Hematopoietic multipotent progenitor cell treated with erythropoietin and hydrocortisone succinate and interleukin-3 and kit ligand, for 17 days (in vitro differentiated cells): ENCODE data around the gene BTBD1.
A peak's percentile ranks its signal among the peaks of the same experiment; 100 is the strongest.

Experiments
- DNase-seq: peaks from one replicate; pipeline ENCODE4 v3.0.0-alpha.2; 2015; ENCODE audit warnings: low spot score

BTBD1 gene

DNA sequence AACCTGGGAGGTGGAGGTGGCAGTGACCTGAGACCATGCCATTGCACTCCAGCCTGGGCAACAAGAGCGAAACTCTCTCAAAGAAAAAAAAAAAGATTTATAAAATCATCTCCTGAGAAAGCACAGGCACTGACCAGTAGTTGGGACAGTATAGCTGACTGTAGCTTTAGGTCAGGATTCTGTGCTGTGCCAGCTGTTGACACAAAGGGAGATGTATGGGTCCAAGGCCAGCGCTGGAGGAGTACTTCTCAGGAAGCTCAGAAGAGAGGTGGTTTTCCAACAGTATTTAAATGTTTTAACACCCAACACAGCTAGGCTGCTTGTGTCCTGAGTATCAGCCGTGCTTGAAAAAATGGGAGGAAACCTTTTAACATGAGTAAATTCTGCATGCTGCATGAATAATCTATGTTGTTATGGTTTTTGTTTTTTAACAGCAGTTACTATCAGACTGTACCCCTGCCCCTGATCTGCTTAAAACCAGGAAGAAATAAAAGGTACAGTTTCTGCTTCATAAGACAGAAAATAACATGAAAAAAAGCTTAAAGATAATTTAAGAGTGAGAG, 74.5 kb downstream of the BTBD1 start:
- DNase-seq, result no peak

DNA sequence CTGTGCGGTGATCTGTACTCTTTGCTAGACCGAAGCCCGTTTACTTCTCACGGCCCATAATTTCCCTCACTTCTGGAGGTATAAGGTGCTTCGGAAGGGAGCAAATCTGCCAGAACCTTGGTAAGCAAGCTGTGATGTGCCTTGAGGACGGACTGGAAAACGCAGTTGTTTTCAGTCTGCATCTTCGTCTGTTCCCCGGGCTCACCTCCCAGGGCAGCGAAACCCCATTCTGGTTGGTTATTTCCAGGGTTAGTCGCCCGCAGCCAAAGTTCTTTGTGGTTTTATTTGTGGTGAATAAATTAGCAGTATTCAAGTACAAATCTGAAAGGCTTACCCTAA, 80.6 kb downstream of the BTBD1 start:
- no peak for DNase-seq

DNA sequence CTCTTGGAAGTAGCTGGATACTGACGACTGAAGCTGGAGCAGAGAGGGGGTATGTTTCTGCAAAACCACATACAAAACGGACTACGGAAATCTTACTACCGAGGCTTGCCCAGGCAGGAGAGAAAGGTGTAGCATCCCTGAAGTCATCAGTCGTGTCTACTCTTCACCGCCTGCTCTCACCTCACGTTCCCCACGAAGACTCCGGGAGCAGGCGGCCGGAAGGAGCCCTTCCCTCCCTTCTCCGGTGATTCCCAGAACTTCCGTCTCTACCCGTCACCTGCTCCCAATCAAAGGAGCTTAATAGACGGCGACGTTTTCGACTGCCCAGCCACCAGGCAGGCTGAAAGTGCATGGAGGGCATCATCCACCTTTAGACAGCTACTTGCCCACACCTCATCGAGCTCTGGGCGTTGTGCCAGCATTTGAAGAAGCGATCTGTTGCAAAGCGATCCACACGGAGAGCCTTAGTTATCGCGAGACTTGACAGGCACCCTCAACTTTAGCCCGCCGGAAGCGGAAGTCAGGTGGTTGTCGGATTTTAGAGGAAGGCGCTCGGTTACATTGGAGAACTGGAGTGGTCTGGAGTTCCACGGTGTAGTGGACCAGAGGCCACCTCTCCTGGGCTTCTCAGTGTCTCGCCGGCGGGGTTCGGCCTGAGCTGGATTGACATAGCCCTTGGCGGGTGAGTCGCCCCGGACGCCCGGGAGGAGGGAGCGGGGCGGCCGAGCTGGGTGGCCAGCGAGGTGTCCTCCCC, 81.2 kb downstream of the BTBD1 start, which contains the start of gene RAMAC:
TSS of gene RAMAC (plus strand) at position 523 of the 754 bp plus-strand sequence. CDS start 2,809 bp downstream, outside the sequence.
- DNase-seq, result peak; percentile 99

DNA sequence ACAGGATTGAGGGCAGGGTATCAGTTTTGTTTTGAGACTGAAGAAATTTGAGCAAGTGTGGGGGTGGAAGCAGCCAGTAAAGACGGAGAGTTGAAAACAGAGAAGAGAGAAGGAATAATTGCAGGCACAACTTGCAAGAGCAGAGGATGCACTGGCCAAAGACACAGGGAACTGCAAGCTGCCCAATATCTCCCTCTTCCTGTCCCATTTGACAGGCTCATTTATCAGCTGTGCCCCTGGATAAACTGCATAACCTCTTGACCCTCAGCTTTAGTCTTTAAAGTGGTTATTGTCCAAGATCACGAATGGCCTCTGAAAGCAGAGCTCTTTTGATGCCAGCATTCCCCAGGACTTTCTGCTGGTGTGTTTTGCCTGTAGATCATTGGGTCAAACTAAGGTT, 86.1 kb downstream of the BTBD1 start:
- DNase-seq, result no peak

DNA sequence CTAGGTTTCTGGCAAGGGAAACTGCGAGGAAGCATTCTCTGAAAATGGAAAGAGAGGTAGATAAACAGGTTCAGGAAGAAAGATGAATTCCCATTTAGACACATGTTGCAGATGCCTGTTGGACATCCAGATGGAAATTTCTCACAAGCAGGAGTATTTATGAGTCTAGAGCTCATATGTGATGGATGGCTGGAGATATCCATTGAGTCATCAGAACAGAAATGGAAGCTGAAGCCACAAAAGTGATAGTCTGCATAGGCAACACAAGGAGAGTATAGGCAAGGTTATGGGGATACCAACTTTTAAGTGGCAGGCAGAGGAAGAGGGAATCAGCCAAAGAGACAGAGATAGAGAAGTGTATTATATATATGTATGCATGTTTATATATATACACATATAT, 87.3 kb downstream of the BTBD1 start:
- no peak for DNase-seq

DNA sequence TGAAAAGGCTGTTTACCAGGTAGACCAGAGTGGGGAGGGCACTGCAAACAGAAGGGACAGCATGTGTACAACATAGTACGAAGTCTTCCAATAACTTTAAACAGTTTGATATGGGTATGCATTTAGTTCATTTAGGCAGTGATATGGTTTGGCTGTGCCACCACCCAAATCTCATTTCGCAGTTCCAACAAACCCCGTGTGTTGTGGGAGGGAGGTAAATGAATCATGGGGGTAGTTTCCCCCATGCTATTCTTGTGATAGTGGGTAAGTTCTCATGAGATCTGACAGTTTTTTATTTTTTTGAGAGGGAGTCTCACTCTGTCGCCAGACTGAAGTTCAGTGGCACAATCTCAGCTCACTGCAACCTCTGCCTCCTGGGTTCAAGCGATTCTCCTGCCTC, 88.6 kb downstream of the BTBD1 start:
- no peak for DNase-seq

DNA sequence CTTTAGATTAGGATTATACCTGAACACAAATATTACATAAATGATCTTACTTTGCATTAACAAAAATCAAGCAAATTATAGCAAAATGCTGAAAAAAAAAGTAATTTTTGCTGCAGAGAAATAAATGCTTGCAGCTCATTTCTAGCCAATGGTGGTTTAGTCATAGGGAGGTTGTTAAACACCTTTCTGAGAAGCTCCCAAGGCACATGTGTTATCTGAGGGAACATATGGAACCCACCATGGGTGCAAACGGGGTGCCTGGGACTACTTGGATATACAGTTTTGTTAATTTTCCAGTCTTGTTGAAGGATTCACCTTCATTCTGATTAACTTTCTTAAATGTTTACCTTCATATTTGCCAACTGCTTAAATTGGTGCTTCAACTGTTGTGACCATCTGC, 90.0 kb downstream of the BTBD1 start:
- no peak for DNase-seq

DNA sequence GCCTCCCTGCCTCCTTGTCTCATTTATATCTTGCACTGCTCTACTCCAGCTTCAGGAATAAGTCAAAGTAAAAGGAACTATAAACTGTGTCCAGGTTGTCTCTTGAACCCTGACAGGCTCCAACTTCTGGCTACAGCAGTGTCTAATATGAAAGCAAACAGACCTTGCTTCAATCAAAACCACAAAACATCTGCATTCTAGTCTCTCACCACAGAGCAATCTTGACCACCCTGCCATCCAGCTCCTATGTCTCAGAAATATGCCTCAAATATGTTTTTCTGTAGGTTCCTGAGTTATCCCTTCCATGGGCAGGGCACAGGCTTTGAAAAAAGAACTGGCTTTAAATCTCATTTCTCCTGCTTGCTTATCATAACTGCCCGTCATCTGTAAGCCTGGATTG, 94.1 kb downstream of the BTBD1 start:
- no peak for DNase-seq

DNA sequence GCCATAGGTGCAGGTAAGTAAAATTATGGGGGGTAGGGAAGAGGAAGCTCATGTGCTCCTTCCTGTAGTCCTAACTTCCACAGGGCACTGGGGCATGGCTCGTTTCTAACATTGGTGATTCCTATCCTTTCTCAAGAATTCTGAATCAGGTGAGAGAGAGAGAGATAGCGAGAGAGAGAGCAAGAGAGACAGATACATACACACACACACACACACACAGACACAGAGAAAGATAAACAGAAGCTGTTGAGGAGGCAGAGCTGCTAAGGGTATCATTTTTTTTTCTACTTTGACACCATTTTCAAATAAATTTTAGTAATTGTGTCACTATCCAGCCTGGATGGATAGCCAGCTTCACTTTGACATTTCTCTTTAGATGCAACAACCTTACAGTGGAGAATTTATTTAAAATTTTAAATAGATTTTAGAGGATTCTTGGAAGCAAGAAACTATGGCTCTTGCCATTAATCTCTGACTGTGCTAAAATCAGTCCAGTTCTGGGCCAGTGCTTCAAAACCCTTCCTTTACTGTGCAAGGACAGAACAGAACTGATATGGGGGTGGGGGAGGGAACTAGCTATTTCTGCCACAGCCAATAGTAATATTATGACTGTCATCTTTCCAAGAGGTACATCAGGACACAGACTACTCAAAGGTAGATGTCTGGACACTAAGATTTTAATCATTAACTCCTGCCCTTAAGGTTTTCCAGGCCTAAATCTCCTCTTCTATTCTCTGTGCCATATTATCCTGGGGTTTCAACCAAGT, 95.7 kb downstream of the BTBD1 start:
- DNase-seq, result no peak

DNA sequence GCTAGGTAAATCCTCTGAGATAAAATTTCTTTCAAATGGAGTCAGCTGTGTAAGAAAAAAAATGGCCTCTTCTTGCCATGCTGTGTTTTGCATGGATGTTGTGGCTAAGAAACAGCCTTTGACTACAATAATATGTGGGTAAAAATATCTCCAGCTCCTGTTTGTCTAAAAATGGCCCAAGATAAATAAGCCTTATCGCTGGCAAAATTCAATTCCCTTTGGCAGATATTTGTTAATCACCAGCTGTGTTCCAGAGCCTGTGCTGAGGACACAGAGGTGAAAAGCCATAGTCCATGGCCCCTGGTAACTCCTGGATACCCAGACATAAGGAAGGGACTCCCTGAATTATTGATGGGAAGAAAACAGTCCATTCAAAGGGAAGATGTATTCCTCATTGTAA, 96.4 kb downstream of the BTBD1 start:
- no peak for DNase-seq

DNA sequence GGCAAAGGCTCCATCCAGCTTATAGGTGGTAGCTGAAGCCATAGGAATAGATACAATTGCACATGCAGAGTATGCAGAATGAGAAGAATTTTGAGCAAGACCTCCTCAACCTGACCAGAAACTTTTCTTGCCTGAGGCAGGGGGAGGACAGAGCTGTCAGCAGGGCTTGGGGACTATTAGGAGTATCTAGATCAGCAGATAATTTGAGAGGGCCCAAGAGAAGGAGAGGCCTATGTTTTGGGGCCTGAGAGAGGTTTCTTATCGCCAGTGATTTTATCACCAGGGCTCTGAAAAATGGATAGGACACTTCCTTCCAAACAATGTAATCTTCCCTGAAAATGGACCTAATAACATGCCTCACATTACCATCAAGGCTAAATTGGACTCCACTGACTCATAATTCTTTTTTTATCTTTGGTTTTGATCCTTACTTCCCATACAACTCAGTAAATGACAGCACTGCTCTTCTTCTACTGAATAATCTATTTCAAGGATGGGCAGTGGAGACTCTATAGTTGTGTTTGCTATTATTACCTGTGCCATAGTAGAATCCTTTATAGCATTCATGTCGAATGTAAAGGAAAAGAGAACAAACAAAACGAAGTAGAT, 96.9 kb downstream of the BTBD1 start:
- DNase-seq, result no peak

DNA sequence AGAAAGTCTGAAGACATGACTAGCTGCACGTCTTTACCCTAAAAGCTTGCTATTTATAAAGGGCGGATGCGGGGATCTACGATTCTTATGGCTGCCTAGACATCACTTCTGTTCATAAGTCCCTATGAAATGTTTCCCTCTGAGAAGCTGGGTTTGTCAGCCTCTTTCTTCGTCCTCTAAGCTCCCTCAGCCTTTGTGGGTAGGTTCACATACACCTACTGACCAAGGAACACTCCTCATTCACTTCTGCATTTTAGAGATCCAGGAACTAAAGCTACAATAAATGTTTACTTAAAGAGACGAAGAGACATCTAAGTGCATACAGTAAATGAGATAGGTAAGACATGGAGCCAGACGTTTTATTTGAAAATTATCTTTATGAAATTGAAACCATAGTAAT, 97.7 kb downstream of the BTBD1 start:
- DNase-seq, result no peak

DNA sequence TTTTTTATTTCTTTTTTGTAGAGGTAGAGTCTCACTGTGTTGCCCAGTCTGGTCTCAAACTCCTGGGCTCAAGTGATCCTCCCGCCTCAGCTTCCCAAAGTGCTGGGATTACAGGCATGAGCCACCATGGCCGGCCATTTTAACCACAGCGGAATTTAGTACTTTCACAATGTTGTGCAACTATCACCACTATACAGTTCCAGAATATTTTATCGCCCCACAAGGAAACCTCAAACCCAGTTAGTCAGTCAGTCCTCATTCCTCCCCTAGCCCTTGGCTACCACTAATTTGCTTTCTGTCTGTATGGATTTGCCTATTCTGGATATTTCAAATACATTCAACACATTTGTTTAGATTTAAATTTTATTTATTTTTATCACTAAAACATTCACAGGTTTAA, 99.0 kb downstream of the BTBD1 start:
- no peak for DNase-seq

DNA sequence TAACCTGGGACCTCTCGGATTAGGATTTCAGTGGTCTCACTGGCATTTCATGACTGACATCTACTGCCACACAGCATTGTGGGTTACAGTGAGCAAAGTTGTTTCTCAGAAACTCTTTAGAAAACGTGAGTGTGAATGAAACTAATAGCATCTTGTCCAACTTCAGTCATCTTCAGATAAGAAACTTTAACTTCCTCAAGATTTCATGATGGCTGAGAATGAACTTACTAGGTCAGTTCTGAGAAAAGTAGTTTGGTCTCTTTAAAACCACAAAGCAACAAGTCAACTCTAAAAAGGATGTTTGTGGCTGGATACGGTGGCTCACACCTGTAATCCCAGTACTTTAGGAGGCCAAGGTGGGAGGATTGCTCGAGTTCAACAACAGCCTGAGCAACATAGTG, 100.4 kb downstream of the BTBD1 start:
- DNase-seq, result no peak
